Stomach (tissue), 9 donors: ENCODE measurements around the gene DLEU7. TPM values are rescaled to one million over a fixed set of nuclear protein-coding genes. Genes with fewer than 3 reads are reported as not detected.

Experiments
- DNase-seq, 2 donors: peaks; one replicate each; pipeline versions ENCODE4 v3.0.0 to v3.0.0-alpha.2; 2013 to 2019
- H3K27ac ChIP-seq, 5 donors: fragments of 200-600 bp in 4 of 5; sonication (generic) in 4 of 5; one replicate each; pipeline ENCODE4 v1.5.1; 2013 to 2019; ENCODE audit warnings: mild to moderate bottlenecking in 1 of 5, moderate library complexity in 1 of 5
- H3K27me3 ChIP-seq, 3 donors: fragments of 200-600 bp; sonication (generic); one replicate each; pipeline ENCODE4 v1.5.1; 2017 to 2019; ENCODE audit warnings: mixed run types in 1 of 3
- H3K36me3 ChIP-seq, 4 donors: fragments of 200-600 bp; sonication (generic); 1 replicate in 3 of 4; 2 replicates in 1 of 4; pipeline ENCODE4 v1.5.1; 2016 to 2019
- H3K4me1 ChIP-seq, 4 donors: fragments of 200-600 bp; sonication (generic); one replicate each; pipeline ENCODE4 v1.5.1; 2016 to 2019
- H3K4me3 ChIP-seq, 4 donors: fragments of 200-600 bp; sonication (generic) in 3 of 4; one replicate each; pipeline ENCODE4 v1.5.1; 2016 to 2019; ENCODE audit warnings: mild to moderate bottlenecking in 1 of 4
- H3K9me3 ChIP-seq, 4 donors: fragments of 200-600 bp; sonication (generic); one replicate each; pipeline ENCODE4 v1.5.1; 2016 to 2019
- CTCF ChIP-seq, 7 experiments: fragments of 450-650 bp in 4 of 7; fragments of 200-600 bp in 3 of 7; sonication (generic) in 3 of 7; IDR thresholded peaks; one replicate each; pipeline ENCODE4 v1.5.1; 2016 to 2019; ENCODE audit warnings: antibody characterized with exemption in 7 of 7, control low read depth in 2 of 7, mild to moderate bottlenecking in 1 of 7
- EP300 ChIP-seq: sonication (generic); formaldehyde crosslinking; IDR thresholded peaks from one replicate; pipeline ENCODE4 v1.6.1; 2017; ENCODE audit warnings: antibody characterized with exemption
- POLR2A ChIP-seq, 4 donors: fragments of 450-650 bp; IDR thresholded peaks; one replicate each; pipeline ENCODE4 v1.6.1; 2016; ENCODE audit warnings: antibody characterized with exemption in 4 of 4, control low read depth in 2 of 4, mild to moderate bottlenecking in 1 of 4, moderate library complexity in 1 of 4
- POLR2AphosphoS5 ChIP-seq, 3 donors: sonication (generic); formaldehyde crosslinking; IDR thresholded peaks; one replicate each; pipeline ENCODE4 v1.6.1; 2016; ENCODE audit warnings: antibody characterized with exemption in 3 of 3
- WGBS, 5 donors: extraction: QIAGEN DNeasy Blood & Tissue Kit in 3 of 5; methylation state at CpG; one replicate each; pipeline versions ENCODE4 v1.1.5 to v1.1.7; 2013 to 2018; 5-methylcytosine and 5-hydroxymethylcytosine counted together
- intact Hi-C: fragments of 100-400 bp; cut with DNase I; formaldehyde crosslinking; loops from one replicate; pipeline ENCODE4 v1.15.1; 2023; ENCODE audit warnings: low total_unique reads
- polyA plus RNA-seq, 3 donors: library from polyadenylated mRNA; stranded (reverse); fragments of 200-250 nt; gene quantifications; one replicate each; pipeline ENCODE4 v1.2.3, GENCODE V29; 2013
- small RNA-seq, 4 donors: library from RNA; depleted of rRNA; stranded (forward); fragments of <200 nt; gene quantifications; one replicate each; pipeline ENCODE3, GENCODE V24; 2016
- total RNA-seq, 5 donors: library from RNA; depleted of rRNA; stranded (reverse); fragments of >200 nt; gene quantifications; one replicate each; pipeline versions ENCODE4 v1.1.0 to v1.2.3, GENCODE V29; 2014 to 2016
- donor health status: healthy with polysubstance abuse.
- donor health status: Bipolar disorder and iron deficiency.
- donor health status: healthy.

DLEU7 gene
- total and polyA plus RNA-seq, 8 donors = 0.05 TPM; not detected in 7

DNA sequence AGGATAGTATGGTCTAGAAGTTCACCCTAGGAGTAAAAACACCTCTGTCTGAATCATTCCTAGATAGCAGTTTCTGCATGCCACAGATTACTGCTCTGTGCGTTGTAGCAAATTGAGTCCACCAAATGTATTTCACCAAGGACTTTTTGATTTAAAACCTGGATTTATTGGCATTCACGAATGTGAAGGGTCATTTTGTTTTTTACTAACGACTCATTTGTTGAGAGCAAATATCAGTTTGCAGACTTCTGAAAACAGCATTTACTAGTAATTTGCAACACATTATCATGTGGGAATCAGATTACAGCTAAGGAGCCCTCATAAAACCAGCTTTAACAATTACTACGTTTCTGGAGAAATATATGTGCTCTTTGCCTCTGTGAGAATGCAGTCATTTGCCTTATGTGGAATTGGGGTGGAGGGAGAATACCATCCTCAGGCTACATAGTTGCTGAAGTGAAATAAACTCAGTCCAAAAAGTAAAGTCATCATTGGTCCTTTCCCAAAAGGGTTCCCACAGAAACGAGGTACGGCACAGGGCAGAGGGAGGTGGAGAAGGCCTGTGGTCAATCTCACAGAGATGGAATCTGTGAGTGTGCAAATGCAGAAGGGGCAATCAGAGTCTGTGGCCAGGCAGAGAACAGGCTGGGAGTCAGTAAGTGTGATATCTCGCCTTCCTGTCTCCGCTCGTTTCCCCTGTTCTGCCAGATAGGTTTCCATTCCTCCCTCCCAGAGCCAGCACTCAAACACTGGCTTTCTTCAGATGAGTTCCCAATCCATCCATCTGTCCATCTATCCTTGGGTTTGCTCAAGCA lies 63.1 kb downstream of the DLEU7 start:
- TF ChIP-seq POLR2A (IDR thresholded peaks at IDR 0.05) = no peak
- no peak for TF ChIP-seq POLR2AphosphoS5 (IDR thresholded peaks at IDR 0.05)
- TF ChIP-seq EP300 = no peak
- TF ChIP-seq CTCF (IDR thresholded peaks at IDR 0.05) = no peak
- 68 to 78% (median 72%) methylated on average over 9 of the region's 9 CpGs for WGBS, 5 donors
- DNase-seq = no peak
- H3K4me3 ChIP-seq = no peak overlapping the region
- H3K4me1 ChIP-seq = no peaks in the 10 kb centered on the region
- H3K36me3 ChIP-seq = no peaks in the 10 kb centered on the region
- intact Hi-C loops = no loop called here
- no peak overlapping the region for H3K27ac ChIP-seq
- peaks cover 0 to 5% (median 4%) of the 10 kb centered on the region in 4 donors for H3K9me3 ChIP-seq
- peaks cover 0 to 4% (median 0%) of the 10 kb centered on the region in 3 donors for H3K27me3 ChIP-seq

DNA sequence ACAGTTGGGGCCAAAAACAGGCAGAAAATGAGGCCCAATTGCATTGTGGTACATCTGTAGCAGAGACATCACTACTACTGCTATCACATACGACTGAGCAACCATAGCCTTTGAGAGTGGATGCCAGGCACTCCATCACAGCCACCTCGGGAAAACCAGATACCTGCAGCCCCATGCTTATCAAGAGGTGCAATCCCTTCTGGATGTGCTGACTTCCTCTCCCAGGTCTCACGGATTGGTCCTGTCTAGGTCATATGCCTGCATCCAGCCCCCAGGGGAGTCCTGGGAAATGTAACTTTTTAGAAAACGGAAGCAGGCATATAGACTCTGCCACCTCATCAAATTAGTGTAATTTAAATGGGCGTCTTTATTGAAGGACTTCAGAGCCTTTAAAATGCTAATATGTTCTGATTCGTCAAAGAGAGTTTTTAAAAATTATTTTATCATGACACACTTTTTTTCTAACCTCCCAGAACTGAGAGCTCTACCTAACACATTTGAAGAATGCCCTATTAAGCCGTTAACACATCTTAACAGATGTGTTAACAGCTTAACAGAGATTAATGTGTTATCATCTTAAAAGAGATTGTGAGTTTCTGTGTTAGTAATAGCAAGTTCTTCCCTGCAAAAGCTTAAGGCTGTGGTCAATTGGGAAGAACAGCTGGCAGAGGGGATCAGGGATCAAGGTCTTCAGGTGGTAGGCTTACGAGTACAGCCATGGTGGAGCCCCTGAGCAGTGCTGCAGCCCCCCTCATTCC lies 63.9 kb downstream of the DLEU7 start:
- H3K36me3 ChIP-seq = no peaks in the 10 kb centered on the region
- WGBS, 5 donors = 78 to 84% (median 80%) methylated on average over 8 of the region's 8 CpGs
- intact Hi-C loops = no loop called here
- DNase-seq = no peak
- H3K4me1 ChIP-seq = no peaks in the 10 kb centered on the region
- TF ChIP-seq EP300 = no peak
- no peak for TF ChIP-seq POLR2AphosphoS5 (IDR thresholded peaks at IDR 0.05)
- TF ChIP-seq POLR2A (IDR thresholded peaks at IDR 0.05) = no peak
- no peak for TF ChIP-seq CTCF (IDR thresholded peaks at IDR 0.05)
- H3K27me3 ChIP-seq = peaks cover 0 to 4% (median 0%) of the 10 kb centered on the region in 3 donors
- H3K9me3 ChIP-seq = peaks cover 0 to 13% (median 9%) of the 10 kb centered on the region in 4 donors
- H3K4me3 ChIP-seq = no peak overlapping the region
- H3K27ac ChIP-seq = no peak overlapping the region

Small RNAs within 50 kb of the gene (small RNA-seq; reads per million reads assigned to genes)
- 1.6 to 5.7 (median 1.8) reads per million in 4 donors for gene RNA5SP28

Other genes with a start within 250 kb of the DLEU7 start
- 100 to 1,000 TPM in 1 of 5 donors, 10 to 100 TPM in 4; 43.2 to 106 (median 55.4) TPM for gene RNASEH2B, start 66.1 kb upstream of the DLEU7 start, total RNA-seq
- gene RNASEH2B, start 66.1 kb upstream of the DLEU7 start, polyA plus RNA-seq = 10 to 100 TPM; 44.8 to 56.7 (median 47.3) TPM